NCI-H774 (cell line): ENCODE results near the gene TIMD4.
"Not testable (repeated sequence)": the region's sequence is repeated elsewhere in the genome, so short reads cannot be mapped to it uniquely, and the experiment has no call there.

ENCODE experiments used
- DNase-seq: peaks from one replicate; lab custom pipeline; 2025; lab: John Stamatoyannopoulos, UW

Gene TIMD4

GRCh38 chr5:156963125-156963524, at the start of gene TIMD4:
Gene TIMD4 (minus strand): TSS chr5:156963226. CDS start chr5:156963198, 28 bp downstream.
- DNase-seq: no peak

- no peak for DNase-seq
Observed at GRCh38 chr5:157006262-157006661, 43.2 kb upstream of the TIMD4 start.

- DNase-seq: no peak
Observed at GRCh38 chr5:157004893-157005551, 42.0 kb upstream of the TIMD4 start.

- no peak for DNase-seq
Observed at GRCh38 chr5:156991714-156992113, 28.7 kb upstream of the TIMD4 start.

- no peak for DNase-seq
Observed at GRCh38 chr5:156984064-156984463, 21.0 kb upstream of the TIMD4 start.

- no peak for DNase-seq
Observed at GRCh38 chr5:156981481-156981880, 18.5 kb upstream of the TIMD4 start.

GRCh38 chr5:156974328-156974727, 11.3 kb upstream of the TIMD4 start:
- no peak for DNase-seq

GRCh38 chr5:156971848-156972525, 9.0 kb upstream of the TIMD4 start:
- no peak for DNase-seq

GRCh38 chr5:156971415-156971814, 8.4 kb upstream of the TIMD4 start:
- DNase-seq: no peak

GRCh38 chr5:156967386-156967785, 4.4 kb upstream of the TIMD4 start:
- not testable (repeated sequence) for DNase-seq

- no peak for DNase-seq
Observed at GRCh38 chr5:156956321-156956720, 6.7 kb downstream of the TIMD4 start.

GRCh38 chr5:156951359-156951758, 11.7 kb downstream of the TIMD4 start:
- no peak for DNase-seq

GRCh38 chr5:156950716-156951115, 12.3 kb downstream of the TIMD4 start:
- DNase-seq: no peak

GRCh38 chr5:156949424-156949823, 13.6 kb downstream of the TIMD4 start:
- no peak for DNase-seq

- DNase-seq: no peak
Observed at GRCh38 chr5:156947925-156948324, 15.1 kb downstream of the TIMD4 start.

- no peak for DNase-seq
Observed at GRCh38 chr5:156942064-156942463, 21.0 kb downstream of the TIMD4 start.

- not testable (repeated sequence) for DNase-seq
Observed at GRCh38 chr5:156940462-156940861, 22.6 kb downstream of the TIMD4 start.

- DNase-seq: no peak
Observed at GRCh38 chr5:156936972-156937371, 26.1 kb downstream of the TIMD4 start.

GRCh38 chr5:156934450-156935211, 28.4 kb downstream of the TIMD4 start:
- DNase-seq: peak; percentile 29

GRCh38 chr5:156929366-156929948, 33.6 kb downstream of the TIMD4 start:
- no peak for DNase-seq

GRCh38 chr5:156927545-156927944, 35.5 kb downstream of the TIMD4 start:
- DNase-seq: no peak

GRCh38 chr5:156925767-156926166, 37.3 kb downstream of the TIMD4 start:
- DNase-seq: not testable (repeated sequence)
